CD14-positive monocyte (primary cell): ENCODE measurements around the gene LRRC1. TPM values are rescaled to one million over a fixed set of nuclear protein-coding genes. Genes with fewer than 3 reads are reported as not detected.

ENCODE experiments used
- DNase-seq, 3 donors: peaks; one replicate each; pipeline ENCODE4 v3.0.0-alpha.2; 2011 to 2022
- H2AFZ ChIP-seq: 2 replicates; pipeline ENCODE4 v1.6.0; 2012; ENCODE audit warnings: mild to moderate bottlenecking, low read depth, low read length, inconsistent platforms; ENCODE audit not compliant: insufficient read depth, poor library complexity, severe bottlenecking
- H3K27ac ChIP-seq, 2 donors: 1 replicate in 1 of 2; 2 replicates in 1 of 2; pipeline ENCODE4 v1.5.1; 2012 to 2013; ENCODE audit warnings: low read length in 2 of 2, control low read depth in 1 of 2, inconsistent platforms in 1 of 2, low read depth in 1 of 2, mild to moderate bottlenecking in 1 of 2
- H3K27me3 ChIP-seq, 2 donors: one replicate each; pipeline versions ENCODE4 v1.6.0 to v1.6.1; 2011 to 2013; ENCODE audit warnings: low read length in 2 of 2; ENCODE audit not compliant: control insufficient read depth in 2 of 2, insufficient read depth in 2 of 2
- H3K36me3 ChIP-seq, 2 donors: replicated peaks in 1 of 2; 1 replicate in 1 of 2; 2 replicates in 1 of 2; pipeline versions ENCODE4 v1.5.1 to v1.6.1; 2012 to 2013; ENCODE audit warnings: low read length in 2 of 2, control low read depth in 1 of 2, inconsistent platforms in 1 of 2, mild to moderate bottlenecking in 1 of 2; ENCODE audit not compliant: insufficient read depth in 2 of 2, control insufficient read depth in 1 of 2
- H3K4me1 ChIP-seq, 2 donors: 1 replicate in 1 of 2; 2 replicates in 1 of 2; pipeline versions ENCODE4 v1.5.1 to v1.6.1; 2012 to 2013; ENCODE audit warnings: low read length in 2 of 2, control low read depth in 1 of 2, inconsistent platforms in 1 of 2, mild to moderate bottlenecking in 1 of 2, moderate library complexity in 1 of 2; ENCODE audit not compliant: insufficient read depth in 2 of 2, control insufficient read depth in 1 of 2
- H3K4me2 ChIP-seq: replicated peaks from 2 replicates; pipeline ENCODE3; 2012; ENCODE audit warnings: low read length, moderate library complexity, mild to moderate bottlenecking; ENCODE audit not compliant: poor library complexity, severe bottlenecking; ENCODE audit errors: extremely low read depth
- H3K4me3 ChIP-seq, 3 experiments: fragments of 200-600 bp in 1 of 3; sonication (generic) in 1 of 3; replicated peaks in 1 of 3; 1 replicate in 2 of 3; 2 replicates in 1 of 3; pipeline ENCODE4 v1.5.1; 2011 to 2013; ENCODE audit warnings: low read length in 3 of 3, mild to moderate bottlenecking in 3 of 3, control low read depth in 2 of 3, low read depth in 2 of 3, inconsistent platforms in 1 of 3, moderate library complexity in 1 of 3
- H3K79me2 ChIP-seq: 2 replicates; pipeline ENCODE4 v1.6.0; 2012; ENCODE audit warnings: mild to moderate bottlenecking, control low read depth, inconsistent platforms, low read length, moderate library complexity; ENCODE audit not compliant: insufficient read depth
- H3K9ac ChIP-seq: 2 replicates; pipeline ENCODE4 v1.6.0; 2017; ENCODE audit warnings: low read length, mild to moderate bottlenecking; ENCODE audit not compliant: insufficient read depth, poor library complexity, severe bottlenecking
- H3K9me3 ChIP-seq, 2 donors: replicated peaks in 1 of 2; 1 replicate in 1 of 2; 2 replicates in 1 of 2; pipeline versions ENCODE4 v1.5.1 to v1.6.1; 2012 to 2013; ENCODE audit warnings: low read length in 2 of 2, control low read depth in 1 of 2; ENCODE audit not compliant: control insufficient read depth in 1 of 2, insufficient read depth in 1 of 2
- H4K20me1 ChIP-seq: 2 replicates; pipeline ENCODE4 v1.6.0; 2012; ENCODE audit warnings: mild to moderate bottlenecking, low read length, control low read depth, moderate library complexity; ENCODE audit not compliant: insufficient read depth
- H3K27ac Mint-ChIP-seq, 7 donors: one replicate each; pipeline ENCODE4 v1.8.0; 2020; ENCODE audit warnings: mild to moderate bottlenecking in 7 of 7, mixed read lengths in 7 of 7, moderate library complexity in 6 of 7, inconsistent platforms in 2 of 7
- H3K27me3 Mint-ChIP-seq, 3 donors: one replicate each; pipeline ENCODE4 v1.8.0; 2021 to 2022; ENCODE audit warnings: low read depth in 3 of 3, mild to moderate bottlenecking in 3 of 3, mixed read lengths in 3 of 3, moderate library complexity in 3 of 3, inconsistent platforms in 1 of 3
- H3K36me3 Mint-ChIP-seq, 2 donors: one replicate each; pipeline ENCODE4 v1.8.0; 2020; ENCODE audit warnings: mixed read lengths in 2 of 2, inconsistent platforms in 1 of 2, mild to moderate bottlenecking in 1 of 2
- H3K4me1 Mint-ChIP-seq: one replicate; pipeline ENCODE4 v1.8.0; 2020; ENCODE audit warnings: mild to moderate bottlenecking, mixed read lengths
- H3K4me3 Mint-ChIP-seq, 2 donors: one replicate each; pipeline ENCODE4 v1.8.0; 2020; ENCODE audit warnings: mild to moderate bottlenecking in 2 of 2, mixed read lengths in 2 of 2, moderate library complexity in 1 of 2
- H3K9me3 Mint-ChIP-seq, 7 donors: one replicate each; pipeline ENCODE4 v1.8.0; 2020 to 2022; ENCODE audit warnings: mixed read lengths in 7 of 7, mild to moderate bottlenecking in 6 of 7, moderate library complexity in 6 of 7, inconsistent platforms in 2 of 7
- CTCF ChIP-seq: fragments of 200-600 bp; IDR thresholded peaks from one replicate; pipeline ENCODE4 v1.8.0; 2022; ENCODE audit warnings: antibody characterized with exemption, mild to moderate bottlenecking
- WGBS: methylation state at CpG from one replicate; pipeline ENCODE4 v1.1.5; 2013; ENCODE audit warnings: missing lambda C conversion rate; ENCODE audit not compliant: insufficient coverage; 5-methylcytosine and 5-hydroxymethylcytosine counted together
- intact Hi-C, 2 donors: fragments of 100-400 bp; cut with micrococcal nuclease; formaldehyde crosslinking; loops; one replicate each; pipeline versions ENCODE4 v1.15.0 to v1.15.1; 2023
- polyA plus RNA-seq, 3 donors: library from polyadenylated mRNA; depleted of rRNA in 1 of 3; unstranded in 2 of 3; stranded (reverse) in 1 of 3; fragments of 300-500 nt in 2 of 3; fragments of >200 nt in 1 of 3; fragmentation: Illumina TruSeq in 2 of 3; gene quantifications; 1 replicate in 2 of 3; 2 replicates in 1 of 3; pipeline ENCODE4 v1.2.3, GENCODE V29; 2012 to 2021

The LRRC1 gene
- polyA plus RNA-seq, 3 donors: 0.18 to 1.6 (median 0.92) TPM

DNA sequence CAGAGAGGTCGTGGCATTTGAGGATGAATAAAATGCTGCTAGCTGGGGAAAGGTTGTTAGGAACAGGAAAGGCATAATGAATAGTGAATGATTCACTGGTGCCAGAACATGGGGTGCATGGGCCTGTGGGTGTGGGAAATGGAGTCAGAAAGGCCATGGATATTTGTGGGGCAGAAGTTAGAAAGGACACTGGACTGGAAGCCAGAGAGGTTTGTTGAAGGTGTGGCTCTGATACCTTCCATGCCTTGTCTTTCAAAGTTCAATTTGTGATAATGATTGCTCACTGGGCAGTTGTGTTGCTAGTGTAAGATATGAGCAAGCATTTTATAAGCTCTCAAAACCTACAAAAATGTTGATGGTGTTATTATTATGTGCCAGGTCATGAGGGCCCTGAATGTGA lies 32.7 kb downstream of the LRRC1 start:
- no peak overlapping the region for H3K4me2 ChIP-seq
- no peaks in the 10 kb centered on the region for H3K79me2 ChIP-seq

GRCh38 chr6:53828215-53828614 lies 33.4 kb downstream of the LRRC1 start:
- H3K9me3 Mint-ChIP-seq: peaks cover 0 to 2% (median 0%) of the 10 kb centered on the region in 7 donors
- H2AFZ ChIP-seq: no peak overlapping the region
- 94% methylated on average over 2 of the region's 2 CpGs for WGBS

More for the DNA sequence above, 32.7 kb downstream of the LRRC1 start:
- H3K36me3 Mint-ChIP-seq: no peaks in the 10 kb centered on the region
- DNase-seq: no peak
- H3K27ac ChIP-seq: no peak overlapping the region
- H3K9me3 Mint-ChIP-seq: peaks cover 0 to 2% (median 0%) of the 10 kb centered on the region in 7 donors
- H3K27me3 Mint-ChIP-seq: peaks cover 0 to 1% (median 0%) of the 10 kb centered on the region in 3 donors
- H3K4me3 ChIP-seq: no peak overlapping the region
- no peak for TF ChIP-seq CTCF
- H3K4me3 Mint-ChIP-seq: no peak overlapping the region
- no peaks in the 10 kb centered on the region for H3K4me1 ChIP-seq
- no peaks in the 10 kb centered on the region for H3K27me3 ChIP-seq
- H2AFZ ChIP-seq: no peak overlapping the region
- H3K36me3 ChIP-seq: no peaks in the 10 kb centered on the region
- no peak overlapping the region for H3K9ac ChIP-seq
- H4K20me1 ChIP-seq: no peaks in the 10 kb centered on the region
- no peak overlapping the region for H3K27ac Mint-ChIP-seq
- intact Hi-C loops: no loop called here
- no peaks in the 10 kb centered on the region for H3K9me3 ChIP-seq
- H3K4me1 Mint-ChIP-seq: peaks cover 4% of the 10 kb centered on the region
- WGBS: 89% methylated on average over 1 of the region's 1 CpG

More at GRCh38 chr6:53828215-53828614, 33.4 kb downstream of the LRRC1 start:
- H3K4me1 ChIP-seq: no peaks in the 10 kb centered on the region
- Mint-ChIP-seq H3K36me3 (no peaks in the 10 kb centered on the region), H3K4me1 (peaks cover 4% of the 10 kb centered on the region), H3K27me3 (peaks cover 0 to 1% (median 0%) of the 10 kb centered on the region in 3 donors), H3K27ac (no peak overlapping the region), H3K4me3 (no peak overlapping the region)
- H3K36me3 ChIP-seq: no peaks in the 10 kb centered on the region
- no peak overlapping the region for H3K4me3 ChIP-seq
- H3K27me3 ChIP-seq: no peaks in the 10 kb centered on the region
- intact Hi-C loops: no loop called here
- TF ChIP-seq CTCF: no peak
- no peak overlapping the region for H3K9ac ChIP-seq
- no peaks in the 10 kb centered on the region for H3K9me3 ChIP-seq
- H3K4me2 ChIP-seq: no peak overlapping the region
- DNase-seq: no peak
- no peaks in the 10 kb centered on the region for H3K79me2 ChIP-seq
- no peak overlapping the region for H3K27ac ChIP-seq
- H4K20me1 ChIP-seq: no peaks in the 10 kb centered on the region
